HG03432 (cell line): ENCODE data around the gene LCN15.

Experiments used
- ATAC-seq: cut with Tn5 transposase; IDR thresholded peaks from one replicate; pipeline ENCODE4 v1.9.1; 2021; ENCODE audit warnings: mild to moderate bottlenecking, moderate library complexity; ENCODE audit not compliant: unreplicated experiment

The LCN15 gene

GRCh38 chr9:136741883-136742571, 22.3 kb downstream of the LCN15 start:
- ATAC-seq = peak; percentile 56

- no peak for ATAC-seq
Observed at GRCh38 chr9:136740971-136741882, 23.1 kb downstream of the LCN15 start.

GRCh38 chr9:136740491-136740890, 23.8 kb downstream of the LCN15 start:
- ATAC-seq = no peak

- ATAC-seq = no peak
Observed at GRCh38 chr9:136740069-136740468, 24.2 kb downstream of the LCN15 start.

- no peak for ATAC-seq
Observed at GRCh38 chr9:136739509-136739908, 24.8 kb downstream of the LCN15 start.

GRCh38 chr9:136738960-136739359, 25.4 kb downstream of the LCN15 start:
- no peak for ATAC-seq

- no peak for ATAC-seq
Observed at GRCh38 chr9:136735812-136736480, 28.4 kb downstream of the LCN15 start.

- ATAC-seq = no peak
Observed at GRCh38 chr9:136734837-136735496, 29.4 kb downstream of the LCN15 start.

- ATAC-seq = no peak
Observed at GRCh38 chr9:136733611-136734010, 30.7 kb downstream of the LCN15 start.

GRCh38 chr9:136732444-136733178, 31.7 kb downstream of the LCN15 start:
- no peak for ATAC-seq

- no peak for ATAC-seq
Observed at GRCh38 chr9:136729926-136730325, 34.4 kb downstream of the LCN15 start.

- no peak for ATAC-seq
Observed at GRCh38 chr9:136729144-136729543, 35.2 kb downstream of the LCN15 start.

GRCh38 chr9:136728548-136729123, 35.7 kb downstream of the LCN15 start:
- peak; percentile 22 for ATAC-seq

- peak; percentile 74 for ATAC-seq
Observed at GRCh38 chr9:136728080-136728547, 36.2 kb downstream of the LCN15 start.

- ATAC-seq = no peak
Observed at GRCh38 chr9:136726631-136727191, 37.6 kb downstream of the LCN15 start.

- ATAC-seq = no peak
Observed at GRCh38 chr9:136726118-136726517, 38.2 kb downstream of the LCN15 start.

GRCh38 chr9:136725612-136726011, 38.7 kb downstream of the LCN15 start:
- ATAC-seq = no peak

GRCh38 chr9:136724772-136725171, 39.5 kb downstream of the LCN15 start:
- no peak for ATAC-seq

GRCh38 chr9:136723989-136724388, 40.3 kb downstream of the LCN15 start:
- ATAC-seq = no peak
